Stimulated activated naive CD8-positive, alpha-beta T cell treated with anti-CD3 and anti-CD28 coated beads, Interleukin-15, Interleukin-2, amounts not matched to agents 100 U/mL and 50 U/mL, for 24 hours (primary cell): ENCODE measurements around the gene KCNK15.
"Not testable (repeated sequence)": the region's sequence is repeated elsewhere in the genome, so short reads cannot be mapped to it uniquely, and the experiment has no call there.

ENCODE experiments used
- ATAC-seq: fragments of 150-1000 bp; cut with Tn5 transposase; one replicate; pipeline ENCODE4 v1.10.0; 2021
- DNase-seq: peaks from one replicate; pipeline ENCODE4 v3.0.0; 2021

The KCNK15 gene

GRCh38 chr20:44745598-44746366, at the start of gene KCNK15:
KCNK15 (plus strand) TSS chr20:44745865; CDS start chr20:44745911, 46 bp downstream.
- DNase-seq (peak; percentile 57), ATAC-seq (peak; percentile 58)

- ATAC-seq (no peak), DNase-seq (no peak)
Observed at GRCh38 chr20:44696315-44696714, 49.4 kb upstream of the KCNK15 start.

GRCh38 chr20:44697041-44697440, 48.6 kb upstream of the KCNK15 start:
- ATAC-seq, DNase-seq: not testable (repeated sequence)

GRCh38 chr20:44698351-44698750, 47.3 kb upstream of the KCNK15 start:
- DNase-seq (no peak), ATAC-seq (no peak)

GRCh38 chr20:44700306-44700705, 45.4 kb upstream of the KCNK15 start:
- ATAC-seq, result no peak
- DNase-seq, result no peak

GRCh38 chr20:44701118-44701857, 44.4 kb upstream of the KCNK15 start:
- DNase-seq (no peak), ATAC-seq (no peak)

- no peak for ATAC-seq
- DNase-seq, result no peak
Observed at GRCh38 chr20:44701858-44702256, 43.8 kb upstream of the KCNK15 start.

GRCh38 chr20:44702776-44703175, 42.9 kb upstream of the KCNK15 start:
- ATAC-seq, result no peak
- no peak for DNase-seq

GRCh38 chr20:44703183-44703925, 42.3 kb upstream of the KCNK15 start:
- no peak for ATAC-seq

GRCh38 chr20:44703956-44704488, 41.6 kb upstream of the KCNK15 start:
- DNase-seq (no peak), ATAC-seq (no peak)

More at GRCh38 chr20:44703183-44703925, 42.3 kb upstream of the KCNK15 start:
- DNase-seq, result no peak

- ATAC-seq (no peak), DNase-seq (no peak)
Observed at GRCh38 chr20:44704551-44704971, 41.1 kb upstream of the KCNK15 start.

GRCh38 chr20:44705364-44706094, 40.1 kb upstream of the KCNK15 start:
- DNase-seq (no peak), ATAC-seq (no peak)

GRCh38 chr20:44706301-44707017, 39.2 kb upstream of the KCNK15 start:
- DNase-seq, result no peak
- ATAC-seq, result no peak

- DNase-seq (no peak), ATAC-seq (no peak)
Observed at GRCh38 chr20:44707018-44707579, 38.6 kb upstream of the KCNK15 start.

- no peak for ATAC-seq
- no peak for DNase-seq
Observed at GRCh38 chr20:44709380-44709779, 36.3 kb upstream of the KCNK15 start.

GRCh38 chr20:44709797-44710196, 35.9 kb upstream of the KCNK15 start:
- no peak for ATAC-seq
- no peak for DNase-seq

- DNase-seq (no peak), ATAC-seq (no peak)
Observed at GRCh38 chr20:44711237-44711636, 34.4 kb upstream of the KCNK15 start.

- ATAC-seq (no peak), DNase-seq (no peak)
Observed at GRCh38 chr20:44714102-44714700, 31.5 kb upstream of the KCNK15 start.

GRCh38 chr20:44714701-44715498, 30.8 kb upstream of the KCNK15 start, which contains the start of gene CCN5:
CCN5 (plus strand) TSS chr20:44715369; CDS start chr20:44715391, 22 bp downstream.
- no peak for DNase-seq
- no peak for ATAC-seq
